Ascending aorta (tissue), 2 donors: ENCODE measurements around the gene RNF220. TPM values are rescaled to one million over a fixed set of nuclear protein-coding genes. Genes with fewer than 3 reads are reported as not detected.

Experiments used
- DNase-seq, 2 donors: peaks; one replicate each; pipeline ENCODE4 v3.0.0-alpha.2; 2019; ENCODE audit warnings: low spot score in 2 of 2
- H3K27ac ChIP-seq, 2 donors: fragments of 200-600 bp; sonication (generic); one replicate each; pipeline ENCODE4 v1.5.1; 2016 to 2017; ENCODE audit warnings: mild to moderate bottlenecking in 1 of 2
- H3K27me3 ChIP-seq: fragments of 200-600 bp; sonication (generic); one replicate; pipeline ENCODE4 v1.5.1; 2017
- H3K36me3 ChIP-seq, 2 donors: fragments of 200-600 bp; sonication (generic); one replicate each; pipeline ENCODE4 v1.5.1; 2016
- H3K4me1 ChIP-seq, 2 donors: fragments of 200-600 bp; sonication (generic); one replicate each; pipeline ENCODE4 v1.5.1; 2016 to 2017; ENCODE audit warnings: mild to moderate bottlenecking in 1 of 2
- H3K4me3 ChIP-seq, 2 donors: fragments of 200-600 bp; sonication (generic); one replicate each; pipeline ENCODE4 v1.5.1; 2016 to 2017; ENCODE audit warnings: mild to moderate bottlenecking in 1 of 2
- H3K9me3 ChIP-seq, 2 donors: fragments of 200-600 bp; sonication (generic); one replicate each; pipeline ENCODE4 v1.5.1; 2016
- CTCF ChIP-seq, 3 experiments: fragments of 200-600 bp in 2 of 3; fragments of 450-650 bp in 1 of 3; sonication (generic) in 2 of 3; IDR thresholded peaks; one replicate each; pipeline ENCODE4 v1.5.1; 2016 to 2019; ENCODE audit warnings: antibody characterized with exemption in 3 of 3, mild to moderate bottlenecking in 1 of 3, moderate library complexity in 1 of 3
- intact Hi-C: fragments of 100-400 bp; cut with DNase I; formaldehyde crosslinking; loops from one replicate; pipeline ENCODE4 v1.15.1; 2023
- total RNA-seq: library from RNA; depleted of rRNA; stranded (reverse); fragments of >200 nt; gene quantifications from one replicate; pipeline ENCODE4 v1.1.0, GENCODE V29; 2016

Gene RNF220
- total RNA-seq, 1 donor from 2014 or later: 54.8 TPM

GRCh38 chr1:44648529-44649250 lies 243.6 kb downstream of the RNF220 start:
- TF ChIP-seq CTCF (IDR thresholded peaks at IDR 0.05): no peak
- H3K4me3 ChIP-seq: no peak overlapping the region
- peaks cover 33 to 43% of the 10 kb centered on the region in 2 donors for H3K36me3 ChIP-seq
- intact Hi-C loops: no loop called here
- H3K9me3 ChIP-seq: no peaks in the 10 kb centered on the region
- H3K27me3 ChIP-seq: no peaks in the 10 kb centered on the region
- no peak overlapping the region for H3K27ac ChIP-seq
- DNase-seq: no peak
- peaks cover 6 to 27% of the 10 kb centered on the region in 2 donors for H3K4me1 ChIP-seq

GRCh38 chr1:44649788-44650158 lies 244.7 kb downstream of the RNF220 start:
- Histone ChIP-seq H3K4me3 (no peak overlapping the region), H3K9me3 (no peaks in the 10 kb centered on the region), H3K36me3 (peaks cover 38 to 51% of the 10 kb centered on the region in 2 donors), H3K27ac (no peak overlapping the region), H3K27me3 (no peaks in the 10 kb centered on the region), H3K4me1 (peaks cover 3 to 17% of the 10 kb centered on the region in 2 donors)
- intact Hi-C loops: loop anchor here (5.0 kb wide), 1 partner anchor 432 kb away; no protein-coding TSS in a partner anchor
- TF ChIP-seq CTCF (IDR thresholded peaks at IDR 0.05): no peak
- no peak for DNase-seq

GRCh38 chr1:44650159-44650831 lies 245.2 kb downstream of the RNF220 start:
- no peak overlapping the region for H3K4me3 ChIP-seq
- intact Hi-C loops: loop anchor here (5.0 kb wide), 1 partner anchor 433 kb away; no protein-coding TSS in a partner anchor
- no peaks in the 10 kb centered on the region for H3K27me3 ChIP-seq
- H3K27ac ChIP-seq: no peak overlapping the region
- DNase-seq: no peak
- H3K9me3 ChIP-seq: no peaks in the 10 kb centered on the region
- no peak for TF ChIP-seq CTCF (IDR thresholded peaks at IDR 0.05)
- H3K36me3 ChIP-seq: peaks cover 38 to 52% of the 10 kb centered on the region in 2 donors
- peaks cover 3 to 11% of the 10 kb centered on the region in 2 donors for H3K4me1 ChIP-seq

- Histone ChIP-seq H3K27ac (no peak overlapping the region), H3K36me3 (peaks cover 38 to 52% of the 10 kb centered on the region in 2 donors), H3K27me3 (no peaks in the 10 kb centered on the region), H3K9me3 (no peaks in the 10 kb centered on the region), H3K4me3 (no peak overlapping the region), H3K4me1 (peaks cover under 1 to 5% of the 10 kb centered on the region in 2 donors)
- no peak for TF ChIP-seq CTCF (IDR thresholded peaks at IDR 0.05)
- intact Hi-C loops: loop anchor here (5.0 kb wide), 1 partner anchor 434 kb away; no protein-coding TSS in a partner anchor
- DNase-seq: no peak
These were observed 246.0 kb downstream of the RNF220 start for GRCh38 chr1:44651069-44651468.

- peaks cover 38 to 47% of the 10 kb centered on the region in 2 donors for H3K36me3 ChIP-seq
- no peaks in the 10 kb centered on the region for H3K27me3 ChIP-seq
- peak overlapping the region in 1 of 2 donors; percentile 42 for H3K27ac ChIP-seq
- H3K4me3 ChIP-seq: no peak overlapping the region
- intact Hi-C loops: loop anchor here (1.0 to 5.0 kb wide), 2 partner anchors 43 to 435 kb away; no protein-coding TSS in a partner anchor
- no peaks in the 10 kb centered on the region for H3K4me1 ChIP-seq
- DNase-seq: peak in 1 of 2 donors; percentile 86
- H3K9me3 ChIP-seq: no peaks in the 10 kb centered on the region
- peak; percentile 91 to 97 (median 91) for TF ChIP-seq CTCF (IDR thresholded peaks at IDR 0.05)
These were observed 247.5 kb downstream of the RNF220 start for GRCh38 chr1:44652445-44653106.
